Mucosa of descending colon (tissue), 3 donors: ENCODE measurements around the gene PSMD10. TPM values are rescaled to one million over a fixed set of nuclear protein-coding genes. Genes with fewer than 3 reads are reported as not detected.

ENCODE experiments used
- ATAC-seq: fragments of 200-7000 bp; cut with Tn5 transposase; one replicate; pipeline ENCODE4 v1.9.1; 2020; ENCODE audit warnings: mild to moderate bottlenecking, moderate library complexity
- DNase-seq, 3 donors: peaks; one replicate each; pipeline ENCODE4 v3.0.0-alpha.2; 2020
- H3K36me3 ChIP-seq: fragments of 200-600 bp; one replicate; pipeline ENCODE4 v1.8.0; 2021; ENCODE audit warnings: low read depth, mild to moderate bottlenecking
- H3K4me1 ChIP-seq: fragments of 200-600 bp; one replicate; pipeline ENCODE4 v1.8.0; 2021; ENCODE audit warnings: low read depth, mild to moderate bottlenecking
- H3K4me3 ChIP-seq: fragments of 200-600 bp; one replicate; pipeline ENCODE4 v1.8.0; 2021; ENCODE audit warnings: mild to moderate bottlenecking
- H3K9me3 ChIP-seq: fragments of 200-600 bp; one replicate; pipeline ENCODE4 v1.8.0; 2021; ENCODE audit warnings: mild to moderate bottlenecking
- intact Hi-C, 2 donors: fragments of 100-400 bp; cut with DNase I in 1 of 2; cut with micrococcal nuclease in 1 of 2; formaldehyde crosslinking; loops; one replicate each; pipeline versions ENCODE4 v1.11.0 to v1.11.1; 2022; cut with DNase I, micrococcal nuclease
- total RNA-seq, 3 donors: library from RNA; stranded (reverse); fragmentation: NEBNext Ultra II Directional in 2 of 3; extraction: Animal tissue kit (Norgen Biotek cat#: 25700) in 2 of 3; gene quantifications; one replicate each; pipeline versions ENCODE4 v1.2.1 to v1.2.4, GENCODE V29; 2021 to 2023
- TF ChIP-seq, protein P1 (sequence below): fragments of 200-600 bp; IDR thresholded peaks from one replicate; pipeline ENCODE4 v1.8.0; 2022; ENCODE audit warnings: antibody characterized with exemption, mild to moderate bottlenecking
- donor health status: DM: no; HTN: no; CAD: no; lungs with moderate emphysema.
- donor health status: DM: no; HTN: no; CAD: no.
- donor health status: DM: no; HTN: yes; CAD: no.

PSMD10 gene
- total RNA-seq, 3 donors from 2014 or later: 28.1 to 39.5 (median 34.8) TPM

DNA sequence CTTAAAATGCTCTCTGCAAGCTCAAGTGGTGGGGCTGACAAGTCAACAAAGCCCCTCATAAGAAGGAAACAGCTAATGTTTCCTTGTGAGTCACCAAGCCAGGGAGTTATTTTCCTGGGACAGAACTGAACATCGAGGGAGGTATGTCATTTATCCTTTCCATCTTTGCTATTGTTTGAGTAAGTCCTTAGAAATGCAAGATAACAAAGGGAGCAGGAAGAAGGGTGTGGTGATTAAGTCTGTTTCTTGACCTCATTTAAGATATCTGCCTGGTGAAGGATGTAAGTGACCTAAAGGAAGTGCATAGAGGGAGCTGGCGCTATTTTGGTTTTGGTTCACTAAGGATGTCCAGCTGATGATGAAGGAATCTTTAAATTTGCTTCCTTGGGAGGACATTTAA, 40.1 kb upstream of the PSMD10 start:
- intact Hi-C loops: no loop called here
- Histone ChIP-seq H3K4me1 (no peaks in the 10 kb centered on the region), H3K4me3 (no peak overlapping the region), H3K9me3 (no peaks in the 10 kb centered on the region), H3K36me3 (no peaks in the 10 kb centered on the region)
- ATAC-seq (no peak), DNase-seq (no peak)
- TF ChIP-seq, protein P1, sequence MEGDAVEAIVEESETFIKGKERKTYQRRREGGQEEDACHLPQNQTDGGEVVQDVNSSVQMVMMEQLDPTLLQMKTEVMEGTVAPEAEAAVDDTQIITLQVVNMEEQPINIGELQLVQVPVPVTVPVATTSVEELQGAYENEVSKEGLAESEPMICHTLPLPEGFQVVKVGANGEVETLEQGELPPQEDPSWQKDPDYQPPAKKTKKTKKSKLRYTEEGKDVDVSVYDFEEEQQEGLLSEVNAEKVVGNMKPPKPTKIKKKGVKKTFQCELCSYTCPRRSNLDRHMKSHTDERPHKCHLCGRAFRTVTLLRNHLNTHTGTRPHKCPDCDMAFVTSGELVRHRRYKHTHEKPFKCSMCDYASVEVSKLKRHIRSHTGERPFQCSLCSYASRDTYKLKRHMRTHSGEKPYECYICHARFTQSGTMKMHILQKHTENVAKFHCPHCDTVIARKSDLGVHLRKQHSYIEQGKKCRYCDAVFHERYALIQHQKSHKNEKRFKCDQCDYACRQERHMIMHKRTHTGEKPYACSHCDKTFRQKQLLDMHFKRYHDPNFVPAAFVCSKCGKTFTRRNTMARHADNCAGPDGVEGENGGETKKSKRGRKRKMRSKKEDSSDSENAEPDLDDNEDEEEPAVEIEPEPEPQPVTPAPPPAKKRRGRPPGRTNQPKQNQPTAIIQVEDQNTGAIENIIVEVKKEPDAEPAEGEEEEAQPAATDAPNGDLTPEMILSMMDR: no peak

- no peaks in the 10 kb centered on the region for H3K4me1 ChIP-seq
- no peak overlapping the region for H3K4me3 ChIP-seq
- no peaks in the 10 kb centered on the region for H3K9me3 ChIP-seq
- ATAC-seq (no peak), DNase-seq (no peak)
- H3K36me3 ChIP-seq: no peaks in the 10 kb centered on the region
- intact Hi-C loops: no loop called here
- TF ChIP-seq, protein P1: no peak
Measured at GRCh38 chrX:108130889-108131288, 39.5 kb upstream of the PSMD10 start.

DNA sequence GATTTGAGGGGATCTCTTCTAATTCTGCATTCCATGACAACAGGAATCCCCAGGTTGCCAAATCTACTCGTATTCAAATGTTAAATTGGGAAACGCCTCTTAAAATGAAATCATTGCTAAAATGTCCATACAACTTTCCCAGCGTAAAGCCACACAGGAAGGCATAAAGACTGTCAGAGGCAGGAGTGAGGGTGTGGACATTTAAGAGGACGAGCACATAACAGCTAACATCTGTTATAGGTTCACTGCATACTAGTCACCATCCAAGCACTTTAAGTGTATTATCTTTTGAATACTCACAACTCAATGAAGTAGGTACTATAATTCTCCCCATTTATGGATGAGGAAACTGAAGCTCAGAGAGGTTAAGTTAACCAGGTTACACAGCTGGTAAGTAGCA, 35.8 kb upstream of the PSMD10 start:
- intact Hi-C loops: no loop called here
- TF ChIP-seq, protein P1: no peak

DNA sequence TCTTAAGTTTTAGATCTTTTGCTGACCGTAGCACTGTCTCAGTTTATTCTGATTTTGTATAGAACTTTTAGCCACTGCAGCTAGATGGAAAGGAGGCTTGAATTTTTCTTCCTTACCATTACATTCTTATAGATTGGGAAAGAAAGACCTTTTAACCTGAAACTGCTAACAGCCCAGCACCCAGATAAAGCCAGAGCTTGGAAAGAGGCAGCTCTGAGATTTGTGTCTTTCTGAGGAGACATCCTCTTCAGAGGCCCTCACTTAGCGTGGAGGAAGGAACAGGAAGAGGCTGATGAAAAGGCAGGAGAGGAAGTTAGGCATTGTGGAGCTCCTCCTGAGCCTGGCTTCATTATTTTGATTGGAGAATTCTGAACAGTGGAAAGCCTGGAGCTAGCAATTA, 35.3 kb upstream of the PSMD10 start:
- intact Hi-C loops: no loop called here
- no peak for ATAC-seq
- H3K4me3 ChIP-seq: no peak overlapping the region

More for the DNA sequence above, 35.8 kb upstream of the PSMD10 start:
- no peak overlapping the region for H3K4me3 ChIP-seq
- ATAC-seq (no peak), DNase-seq (no peak)
- H3K36me3 ChIP-seq: no peaks in the 10 kb centered on the region
- H3K9me3 ChIP-seq: no peaks in the 10 kb centered on the region
- H3K4me1 ChIP-seq: no peaks in the 10 kb centered on the region

GRCh38 chrX:108123591-108124366, 32.4 kb upstream of the PSMD10 start:
- Histone ChIP-seq H3K36me3 (no peaks in the 10 kb centered on the region), H3K4me3 (no peak overlapping the region), H3K4me1 (no peaks in the 10 kb centered on the region), H3K9me3 (no peaks in the 10 kb centered on the region)
- intact Hi-C loops: no loop called here
- ATAC-seq (no peak), DNase-seq (no peak)
- TF ChIP-seq, protein P1: no peak

More for the DNA sequence above, 35.3 kb upstream of the PSMD10 start:
- TF ChIP-seq, protein P1: no peak
- Histone ChIP-seq H3K4me1 (no peaks in the 10 kb centered on the region), H3K36me3 (no peaks in the 10 kb centered on the region), H3K9me3 (no peaks in the 10 kb centered on the region)
- no peak for DNase-seq
